GM18907 (cell line): ENCODE results near the gene UNC5A.

ENCODE experiments used
- ATAC-seq: cut with Tn5 transposase; IDR thresholded peaks from one replicate; pipeline ENCODE4 v1.9.1; 2021; ENCODE audit warnings: mild to moderate bottlenecking, moderate library complexity; ENCODE audit not compliant: unreplicated experiment

UNC5A gene

GRCh38 chr5:176819476-176819875, 9.1 kb downstream of the UNC5A start:
- ATAC-seq = no peak

DNA sequence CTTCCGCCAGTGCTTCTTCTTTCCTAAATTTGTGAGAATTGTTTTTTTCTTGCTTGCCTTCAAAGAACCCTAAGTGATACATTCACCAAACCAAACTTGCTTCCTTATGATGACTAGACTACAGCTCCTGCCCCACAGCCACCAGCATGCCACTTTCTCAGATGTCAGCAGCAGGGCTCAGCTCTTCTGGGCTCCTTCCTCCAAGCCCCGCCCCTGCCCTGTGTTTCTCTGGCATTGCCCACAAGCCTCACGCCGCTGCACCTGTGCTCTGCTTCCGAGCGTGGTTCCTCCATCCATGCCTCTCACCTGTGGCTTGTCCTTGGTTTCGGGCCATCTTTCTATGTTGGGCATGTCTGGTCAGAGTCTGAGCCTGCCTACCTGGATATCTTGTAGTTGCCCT, 10.6 kb downstream of the UNC5A start:
- ATAC-seq = no peak

GRCh38 chr5:176821441-176821840, 11.1 kb downstream of the UNC5A start:
- ATAC-seq = no peak

DNA sequence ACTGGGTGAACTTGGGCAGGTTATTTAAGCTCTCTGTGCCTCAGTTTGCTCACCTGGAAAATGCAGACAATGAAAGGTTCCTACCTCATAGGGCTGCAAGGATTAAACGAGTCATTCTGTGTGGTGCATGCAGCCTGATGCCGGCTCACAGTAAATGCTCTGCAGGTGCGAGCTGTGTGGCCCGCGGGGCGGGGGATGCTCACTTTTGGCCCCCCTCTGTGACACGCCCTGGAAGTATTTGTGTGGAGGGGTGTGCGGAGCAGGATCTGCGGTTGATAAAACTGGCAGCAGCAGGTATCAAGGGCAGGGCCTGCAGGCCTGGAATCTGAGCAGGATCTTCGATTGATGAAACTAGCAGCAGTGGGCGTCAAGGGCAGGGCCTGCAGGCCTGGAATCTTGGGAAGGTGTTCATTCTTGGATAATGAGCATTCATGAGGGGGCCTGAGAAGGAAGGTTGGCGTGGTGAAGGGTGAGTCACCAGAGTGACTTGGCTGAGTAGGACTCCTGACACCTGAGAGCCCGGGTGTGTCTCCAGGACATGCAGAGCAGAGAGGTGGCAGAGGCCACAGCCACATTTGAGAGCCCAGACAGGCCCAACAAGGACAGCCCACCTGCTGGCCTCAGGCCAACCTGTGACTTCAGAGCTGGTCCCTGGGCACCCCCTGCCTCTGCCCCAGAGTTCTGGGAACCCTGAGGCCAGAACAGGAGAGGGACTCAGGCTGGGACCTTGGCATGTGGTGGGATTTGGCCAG, 11.9 kb downstream of the UNC5A start:
- ATAC-seq = no peak

GRCh38 chr5:176822793-176823481, 12.6 kb downstream of the UNC5A start:
- ATAC-seq = no peak

DNA sequence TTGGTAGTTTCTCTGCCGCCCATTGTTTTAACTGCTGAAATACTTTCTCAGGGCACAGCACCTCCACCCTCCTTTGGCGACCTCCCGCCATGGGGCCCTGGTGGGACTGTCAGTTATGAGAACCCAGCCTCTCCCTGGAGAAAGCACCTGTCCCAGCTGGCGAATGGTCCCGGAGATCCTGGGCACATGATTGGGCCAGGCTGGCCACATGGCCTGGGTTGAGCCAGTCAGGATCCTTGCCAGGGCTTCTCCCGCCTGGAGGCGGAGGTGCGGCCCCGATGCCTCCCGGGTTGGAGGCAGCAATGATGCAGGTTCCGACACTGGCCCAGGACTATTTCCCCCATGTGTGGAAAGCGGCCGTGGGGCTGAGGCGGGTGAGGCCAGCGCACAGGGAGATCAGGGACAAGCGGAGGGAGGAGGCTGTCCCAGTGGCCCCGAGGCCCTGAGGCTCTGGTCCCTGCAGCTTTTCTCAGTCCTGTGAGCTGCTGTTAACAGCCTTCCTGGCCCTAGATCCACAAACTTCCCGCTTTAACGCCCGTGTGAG, 13.6 kb downstream of the UNC5A start:
- no peak for ATAC-seq

DNA sequence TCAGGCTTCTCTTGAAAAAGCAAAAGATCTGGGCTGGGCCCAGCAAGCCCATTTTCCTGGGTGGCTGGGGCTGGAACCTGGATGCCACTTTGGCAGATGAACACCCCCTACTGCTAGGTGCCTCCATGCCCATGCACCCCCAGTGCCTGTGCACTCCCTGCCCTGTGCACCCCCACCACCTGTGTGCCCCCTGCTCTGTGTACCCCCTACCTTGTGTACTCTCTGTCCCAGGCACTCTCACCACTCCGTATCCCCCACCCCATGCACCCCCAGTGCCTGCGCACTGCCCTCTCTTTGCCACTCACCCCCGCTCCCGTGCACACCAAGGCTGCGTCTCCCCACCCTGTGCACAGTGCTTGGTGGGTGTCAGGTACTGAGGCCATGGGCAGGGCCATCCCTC, 14.2 kb downstream of the UNC5A start:
- ATAC-seq = no peak

DNA sequence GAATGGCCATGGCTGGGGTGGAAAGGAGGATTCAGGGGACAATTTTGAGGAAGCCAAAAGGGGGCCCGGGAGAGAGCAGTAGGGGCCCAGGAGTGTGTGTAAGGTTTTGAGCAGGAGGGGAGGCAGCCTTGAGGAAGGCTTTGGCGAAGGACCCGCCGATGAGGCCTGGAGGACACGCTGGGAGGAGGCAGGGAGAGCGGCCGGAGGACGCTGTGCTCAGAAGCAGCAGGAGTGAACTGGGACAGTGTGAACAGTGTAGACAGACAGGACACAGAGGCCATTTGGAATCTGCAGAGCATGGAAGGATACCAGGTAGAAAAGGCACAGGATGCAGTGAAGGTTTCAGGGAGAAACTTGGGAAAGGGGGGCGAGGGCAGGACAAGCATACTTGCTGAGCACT, 14.9 kb downstream of the UNC5A start:
- no peak for ATAC-seq

GRCh38 chr5:176825957-176826356, 15.6 kb downstream of the UNC5A start:
- no peak for ATAC-seq

- no peak for ATAC-seq
Measured at GRCh38 chr5:176827736-176828414, 17.5 kb downstream of the UNC5A start.

- ATAC-seq = no peak
Measured at GRCh38 chr5:176829320-176829719, 19.0 kb downstream of the UNC5A start.

DNA sequence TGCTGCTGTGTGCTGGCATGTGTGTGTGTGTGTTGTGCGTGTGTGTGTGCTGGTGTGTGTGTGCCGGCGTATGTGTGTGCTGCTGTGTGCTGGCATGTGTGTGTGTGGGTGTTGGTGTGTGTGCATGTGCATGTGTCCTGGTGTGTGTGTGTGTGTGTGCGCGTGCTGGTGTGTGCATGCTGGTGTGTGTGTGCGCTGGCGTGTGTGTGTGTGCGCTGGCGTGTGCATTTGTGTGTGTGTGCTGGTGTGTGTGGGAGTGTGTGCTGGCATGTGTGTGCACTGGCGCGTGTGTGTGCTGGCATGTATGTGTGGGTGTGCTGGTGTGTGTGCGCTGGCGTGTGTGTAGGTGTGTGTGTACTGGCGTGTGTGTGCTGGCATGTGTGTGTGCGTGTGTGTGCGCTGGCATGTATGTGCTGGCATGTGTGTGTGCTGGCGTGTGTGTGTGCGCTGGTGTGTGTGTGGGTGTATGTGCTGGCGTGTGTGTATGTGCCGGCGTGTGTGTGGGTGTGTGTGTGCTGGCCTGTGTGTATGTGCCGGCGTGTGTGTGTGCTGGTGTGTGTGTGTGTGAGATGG, 20.1 kb downstream of the UNC5A start:
- ATAC-seq = no peak

GRCh38 chr5:176830995-176831423, 20.6 kb downstream of the UNC5A start:
- ATAC-seq = no peak

DNA sequence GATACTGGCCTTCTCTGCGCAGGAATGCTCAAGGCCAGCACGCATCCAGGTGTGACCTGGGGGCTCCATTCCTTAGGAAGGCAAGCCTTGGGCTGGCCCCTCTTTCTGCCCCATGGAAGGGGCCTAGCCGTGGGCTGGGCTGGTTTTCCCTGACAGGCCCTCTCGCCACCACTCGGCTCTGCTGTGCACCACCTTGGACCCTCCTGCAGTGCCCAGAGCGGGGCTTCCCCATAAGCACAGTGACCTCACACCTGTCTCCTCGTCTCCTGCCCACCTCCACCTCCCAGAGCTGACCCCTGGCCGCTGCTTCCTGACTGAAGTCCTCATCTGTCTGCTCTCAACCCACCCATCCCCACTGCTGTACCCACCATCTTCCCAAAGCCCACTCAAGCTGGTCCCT, 21.1 kb downstream of the UNC5A start:
- no peak for ATAC-seq

- no peak for ATAC-seq
Measured at GRCh38 chr5:176832162-176832561, 21.8 kb downstream of the UNC5A start.

DNA sequence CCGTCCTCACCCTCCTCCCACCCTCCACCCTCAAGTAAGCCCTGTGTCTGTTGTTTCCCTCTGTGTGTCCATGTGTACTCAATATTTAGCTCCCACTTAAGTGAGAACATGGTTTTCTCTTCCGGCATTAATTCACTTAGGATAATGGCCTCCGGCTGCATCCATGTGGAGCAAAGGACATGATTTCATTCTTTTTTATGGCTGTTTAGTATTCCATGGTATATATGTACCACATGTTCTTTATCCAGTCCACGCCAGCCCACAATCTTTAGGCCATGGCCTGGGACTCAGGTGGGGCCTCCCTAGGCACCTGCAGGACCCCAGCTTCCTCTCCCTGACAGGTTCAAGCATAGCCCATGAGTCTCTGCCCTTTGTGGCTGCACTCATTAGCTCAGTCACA, 22.9 kb downstream of the UNC5A start:
- ATAC-seq = no peak

DNA sequence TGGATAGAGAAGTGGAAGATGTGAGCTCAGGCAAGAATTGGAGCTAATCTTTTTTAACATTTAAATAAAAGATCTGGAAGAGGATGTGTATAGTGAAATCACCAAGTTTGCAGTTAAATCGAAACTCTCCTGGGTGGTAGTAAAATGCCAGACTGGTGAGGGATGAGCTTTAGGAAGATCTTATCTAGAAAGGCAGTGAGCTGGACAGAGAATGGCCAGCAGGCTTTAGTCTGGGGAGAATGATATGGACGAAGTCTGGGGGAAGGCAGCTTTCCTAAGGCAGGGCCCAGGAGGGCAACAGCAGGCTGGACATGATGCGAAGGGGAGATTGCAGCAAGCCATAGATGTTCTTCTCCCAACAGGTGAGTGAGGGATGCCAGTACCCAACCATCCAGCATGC, 25.6 kb downstream of the UNC5A start:
- no peak for ATAC-seq

GRCh38 chr5:176836811-176837706, 26.7 kb downstream of the UNC5A start:
- ATAC-seq = no peak

DNA sequence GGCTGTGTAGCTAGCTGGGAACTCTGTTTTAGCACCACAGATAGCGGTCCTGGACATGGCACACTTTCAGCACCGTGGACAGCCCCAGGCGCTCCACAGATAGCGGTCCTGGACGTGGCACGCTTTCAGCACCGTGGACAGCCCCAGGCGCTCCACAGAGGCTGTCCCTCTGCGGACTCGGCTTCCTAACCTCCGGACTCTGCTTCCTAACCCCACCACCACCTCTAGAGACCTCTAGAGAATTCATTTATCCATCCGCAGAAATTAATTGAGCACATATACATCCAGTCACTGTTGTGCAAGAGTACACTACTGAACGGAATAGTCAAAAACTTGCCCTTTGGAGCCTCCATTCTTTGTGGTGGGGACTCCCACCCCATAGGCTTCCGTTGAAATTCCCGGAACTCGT, 27.4 kb downstream of the UNC5A start:
- peak; percentile 60 for ATAC-seq

GRCh38 chr5:176843673-176844072, 33.3 kb downstream of the UNC5A start:
- no peak for ATAC-seq
